ENCODE results near the gene DNAAF8. TPM values are rescaled to one million over a fixed set of nuclear protein-coding genes. Genes with fewer than 3 reads are reported as not detected.

Gene DNAAF8
- total RNA-seq, 1 experiment from 2014 or later = 2.4 TPM

GRCh38 chr16:4785758-4786433 lies 51.6 kb downstream of the DNAAF8 start:
- no peaks in the 10 kb centered on the region for H3K9me3 ChIP-seq (ENCODE audit: insufficient read depth, low read depth)
- H3F3A ChIP-seq (ENCODE audit: insufficient read depth, low read depth) = peaks cover 14% of the 10 kb centered on the region; the same call in 1 of the 2 replicates
- intact Hi-C loops (cut with micrococcal nuclease; ENCODE audit: unreplicated experiment) = no loop called here
- no peak overlapping the region for H2AFZ ChIP-seq
- BruUV-seq (replicated peaks) = no TSS peak
- peaks cover 32% of the 10 kb centered on the region for H3K4me1 ChIP-seq (replicated peaks; ENCODE audit: insufficient read depth)
- CTCF ChIA-PET = interaction anchor here (0.7 kb wide), 1 partner anchor 98 kb away, joined by 4 read pairs; no protein-coding TSS in a partner anchor
- no peaks in the 10 kb centered on the region for H3K27me3 ChIP-seq (ENCODE audit: insufficient read depth, low read depth)
- H3K4me2 ChIP-seq = no peak overlapping the region
- H3K27ac ChIP-seq = no peak overlapping the region
- H3K79me2 ChIP-seq (ENCODE audit: low read depth) = no peaks in the 10 kb centered on the region
- no peaks in the 10 kb centered on the region for H3K36me3 ChIP-seq (ENCODE audit: low read depth)
- TF ChIP-seq EZH2 (IDR thresholded peaks at IDR 0.05; ENCODE audit: low read depth) (no peak), CTCF (conservative IDR thresholded peaks at IDR 0.05) (no peak)
- POLR2A ChIA-PET (ENCODE audit: unreplicated experiment) = interaction anchor here (0.8 kb wide), 1 partner anchor 92 kb away, joined by 14 read pairs; no protein-coding TSS in a partner anchor
- no peak overlapping the region for H3K4me3 ChIP-seq
- H4K20me1 ChIP-seq (ENCODE audit: insufficient read depth) = no peaks in the 10 kb centered on the region
- DNase-seq = no peak
- no peaks in the 10 kb centered on the region for H3K9me2 ChIP-seq (ENCODE audit: insufficient read depth)

- no peak overlapping the region for H3K4me3 ChIP-seq
- peaks cover 32% of the 10 kb centered on the region for H3K4me1 ChIP-seq (replicated peaks; ENCODE audit: insufficient read depth)
- no peaks in the 10 kb centered on the region for H3K79me2 ChIP-seq (ENCODE audit: low read depth)
- H3F3A ChIP-seq (ENCODE audit: insufficient read depth, low read depth) = peaks cover 16% of the 10 kb centered on the region; the same call in 1 of the 2 replicates
- H3K9me2 ChIP-seq (ENCODE audit: insufficient read depth) = no peaks in the 10 kb centered on the region
- no peak overlapping the region for H2AFZ ChIP-seq
- no peak overlapping the region for H3K4me2 ChIP-seq
- TF ChIP-seq EZH2 (IDR thresholded peaks at IDR 0.05; ENCODE audit: low read depth) = no peak
- TF ChIP-seq CTCF (conservative IDR thresholded peaks at IDR 0.05) = no peak
- CTCF ChIA-PET = no interaction called here
- no peaks in the 10 kb centered on the region for H3K36me3 ChIP-seq (ENCODE audit: low read depth)
- no peaks in the 10 kb centered on the region for H3K9me3 ChIP-seq (ENCODE audit: insufficient read depth, low read depth)
- BruUV-seq (replicated peaks) = no TSS peak
- H3K27me3 ChIP-seq (ENCODE audit: insufficient read depth, low read depth) = no peaks in the 10 kb centered on the region
- peak overlapping the region; percentile 22; the same call in 1 of the 2 replicates for H3K27ac ChIP-seq
- intact Hi-C loops (cut with micrococcal nuclease; ENCODE audit: unreplicated experiment) = no loop called here
- POLR2A ChIA-PET (ENCODE audit: unreplicated experiment) = no interaction called here
- H4K20me1 ChIP-seq (ENCODE audit: insufficient read depth) = no peaks in the 10 kb centered on the region
- DNase-seq = no peak
Observed at GRCh38 chr16:4787068-4787467, 52.7 kb downstream of the DNAAF8 start.

- Histone ChIP-seq H3K4me2 (no peak within 1 kb of the TSS), H3K36me3 (ENCODE audit: low read depth) (no peaks in the 10 kb centered on the region), H2AFZ (no peak within 1 kb of the TSS), H3K9me3 (ENCODE audit: insufficient read depth, low read depth) (no peaks in the 10 kb centered on the region), H3K79me2 (ENCODE audit: low read depth) (no peaks in the 10 kb centered on the region), H3K9me2 (ENCODE audit: insufficient read depth) (no peaks in the 10 kb centered on the region), H4K20me1 (ENCODE audit: insufficient read depth) (no peaks in the 10 kb centered on the region), H3K4me3 (no peak within 1 kb of the TSS), H3K27ac (no peak within 1 kb of the TSS), H3F3A (ENCODE audit: insufficient read depth, low read depth) (peaks cover 16% of the 10 kb centered on the region; the same call in 1 of the 2 replicates), H3K4me1 (replicated peaks; ENCODE audit: insufficient read depth) (peaks cover 32% of the 10 kb centered on the region), H3K27me3 (ENCODE audit: insufficient read depth, low read depth) (no peaks in the 10 kb centered on the region)
- ChIA-PET POLR2A (ENCODE audit: unreplicated experiment) (no interaction called here), CTCF (interaction anchor here (0.7 kb wide), 1 partner anchor 18 kb away, joined by 3 read pairs; no protein-coding TSS in a partner anchor)
- no peak for DNase-seq
- no peak for TF ChIP-seq EZH2 (IDR thresholded peaks at IDR 0.05; ENCODE audit: low read depth)
- intact Hi-C loops (cut with micrococcal nuclease; ENCODE audit: unreplicated experiment) = no loop called here
- no TSS peak for BruUV-seq (replicated peaks)
Observed at GRCh38 chr16:4787627-4788482, 53.5 kb downstream of the DNAAF8 start, which contains the start of gene SEPTIN12. Gene SEPTIN12 (minus strand): TSS chr16:4788345. CDS start chr16:4787645, 700 bp downstream.

Measured in PC-9 (cell line).